H9 (cell line): ENCODE results near the gene YPEL4. TPM values are rescaled to one million over a fixed set of nuclear protein-coding genes. Genes with fewer than 3 reads are reported as not detected.

Source experiments
- DNase-seq: peaks from one replicate; pipeline ENCODE4 v3.0.0-alpha.2; 2017
- H2AFZ ChIP-seq: one replicate; pipeline ENCODE4 v1.6.1; 2013; ENCODE audit warnings: mild to moderate bottlenecking, low read length, control low read depth, moderate library complexity
- H2AK5ac ChIP-seq: 2 replicates; pipeline ENCODE4 v1.6.1; 2013; ENCODE audit warnings: low read length, control low read depth, mixed read lengths; ENCODE audit not compliant: insufficient read length
- H2BK120ac ChIP-seq: one replicate; pipeline ENCODE4 v1.6.1; 2013; ENCODE audit warnings: low read depth, mild to moderate bottlenecking, low read length, control low read depth, inconsistent platforms; ENCODE audit not compliant: poor library complexity, severe bottlenecking
- H2BK12ac ChIP-seq: 2 replicates; pipeline ENCODE4 v1.6.1; 2013; ENCODE audit warnings: low read length, control low read depth, mixed read lengths, low read depth; ENCODE audit not compliant: insufficient read length
- H2BK15ac ChIP-seq: 2 replicates; pipeline ENCODE4 v1.6.1; 2013; ENCODE audit warnings: low read depth, low read length, control low read depth
- H2BK20ac ChIP-seq: one replicate; pipeline ENCODE4 v1.6.1; 2013; ENCODE audit warnings: low read depth, mild to moderate bottlenecking, low read length, control low read depth, inconsistent platforms; ENCODE audit not compliant: poor library complexity, severe bottlenecking
- H2BK5ac ChIP-seq: 2 replicates; pipeline ENCODE4 v1.6.1; 2013; ENCODE audit warnings: low read length, control low read depth, mixed read lengths; ENCODE audit not compliant: insufficient read length
- H3K14ac ChIP-seq: 2 replicates; pipeline ENCODE4 v1.6.1; 2013; ENCODE audit warnings: low read length, control low read depth; ENCODE audit not compliant: insufficient read depth
- H3K18ac ChIP-seq: 2 replicates; pipeline ENCODE4 v1.6.1; 2013; ENCODE audit warnings: low read depth, mild to moderate bottlenecking, mixed read lengths, low read length, control low read depth; ENCODE audit not compliant: insufficient read length
- H3K23ac ChIP-seq: 2 replicates; pipeline ENCODE4 v1.6.1; 2013; ENCODE audit warnings: low read length, control low read depth, mixed read lengths, low read depth; ENCODE audit not compliant: insufficient read length
- H3K23me2 ChIP-seq: 2 replicates; pipeline ENCODE4 v1.6.1; 2013; ENCODE audit warnings: low read depth, mild to moderate bottlenecking, mixed read lengths, low read length, control low read depth; ENCODE audit not compliant: insufficient read length, poor library complexity, severe bottlenecking
- H3K27ac ChIP-seq: 2 replicates; pipeline ENCODE4 v1.5.1; 2013; ENCODE audit warnings: low read length, control low read depth, mixed read lengths, low read depth; ENCODE audit not compliant: insufficient read length
- H3K27me3 ChIP-seq: 2 replicates; pipeline ENCODE4 v1.6.1; 2013; ENCODE audit warnings: low read length, control low read depth, inconsistent platforms; ENCODE audit not compliant: insufficient read depth
- H3K4ac ChIP-seq: 2 replicates; pipeline ENCODE4 v1.6.1; 2013; ENCODE audit warnings: low read depth, mild to moderate bottlenecking, control low read depth, inconsistent platforms, low read length, moderate library complexity
- H3K4me1 ChIP-seq: 2 replicates; pipeline ENCODE4 v1.6.1; 2013; ENCODE audit warnings: low read length, control low read depth, inconsistent platforms; ENCODE audit not compliant: insufficient read depth
- H3K4me2 ChIP-seq: 2 replicates; pipeline ENCODE4 v1.6.1; 2013; ENCODE audit warnings: low read length, control low read depth, mixed read lengths; ENCODE audit not compliant: insufficient read length, insufficient read depth
- H3K56ac ChIP-seq: 2 replicates; pipeline ENCODE4 v1.6.1; 2013; ENCODE audit warnings: low read depth, mild to moderate bottlenecking, mixed read lengths, low read length, control low read depth; ENCODE audit not compliant: insufficient read length
- H3K79me1 ChIP-seq: 2 replicates; pipeline ENCODE4 v1.6.1; 2013; ENCODE audit warnings: low read depth, mild to moderate bottlenecking, moderate library complexity, low read length, control low read depth, inconsistent platforms; ENCODE audit not compliant: insufficient read depth, poor library complexity, severe bottlenecking
- H3K79me2 ChIP-seq: 2 replicates; pipeline ENCODE4 v1.6.1; 2013; ENCODE audit warnings: low read length, control low read depth, inconsistent platforms; ENCODE audit not compliant: insufficient read depth
- H3K9ac ChIP-seq: 2 replicates; pipeline ENCODE4 v1.6.1; 2013; ENCODE audit warnings: low read length, control low read depth, mixed read lengths; ENCODE audit not compliant: insufficient read length; ENCODE audit errors: extremely low read depth
- H3K9me3 ChIP-seq: one replicate; pipeline ENCODE4 v1.6.1; 2013; ENCODE audit warnings: low read depth, low read length, inconsistent platforms; ENCODE audit not compliant: control insufficient read depth
- H3T11ph ChIP-seq: one replicate; pipeline ENCODE4 v1.6.1; 2013; ENCODE audit warnings: mild to moderate bottlenecking, low read length, control low read depth, inconsistent platforms
- H4K20me1 ChIP-seq: one replicate; pipeline ENCODE4 v1.6.1; 2013; ENCODE audit not compliant: control insufficient read depth, insufficient read length, insufficient read depth
- H4K5ac ChIP-seq: 2 replicates; pipeline ENCODE4 v1.6.1; 2013; ENCODE audit warnings: low read depth, mild to moderate bottlenecking, mixed read lengths, low read length, control low read depth; ENCODE audit not compliant: insufficient read length
- H4K8ac ChIP-seq: replicated peaks from 2 replicates; pipeline ENCODE4 v1.6.1; 2013; ENCODE audit warnings: low read length, control low read depth, mixed read lengths, low read depth; ENCODE audit not compliant: insufficient read length
- H4K91ac ChIP-seq: 2 replicates; pipeline ENCODE4 v1.6.1; 2013; ENCODE audit warnings: low read depth, mild to moderate bottlenecking, moderate library complexity, mixed read lengths, low read length, control low read depth; ENCODE audit not compliant: insufficient read length
- H3K27ac Mint-ChIP-seq, 3 experiments: 2 replicates in 2 of 3; 3 replicates in 1 of 3; pipeline ENCODE4 v1.8.0; 2020 to 2021; ENCODE audit warnings: mixed read lengths in 3 of 3, mild to moderate bottlenecking in 1 of 3, moderate library complexity in 1 of 3
- H3K27me3 Mint-ChIP-seq: 2 replicates; pipeline ENCODE4 v1.8.0; 2021; ENCODE audit warnings: low read depth, mild to moderate bottlenecking, moderate library complexity, mixed read lengths
- H3K36me3 Mint-ChIP-seq, 3 experiments: 2 replicates in 2 of 3; 3 replicates in 1 of 3; pipeline ENCODE4 v1.8.0; 2020 to 2021; ENCODE audit warnings: low read depth in 3 of 3, mixed read lengths in 3 of 3; ENCODE audit not compliant: insufficient read depth in 1 of 3
- H3K4me1 Mint-ChIP-seq, 2 experiments: 2 replicates each; pipeline ENCODE4 v1.8.0; 2020; ENCODE audit warnings: mixed read lengths in 2 of 2
- H3K4me3 Mint-ChIP-seq, 2 experiments: 2 replicates in 1 of 2; 3 replicates in 1 of 2; pipeline ENCODE4 v1.8.0; 2020 to 2021; ENCODE audit warnings: mild to moderate bottlenecking in 2 of 2, mixed read lengths in 2 of 2, moderate library complexity in 1 of 2
- H3K9me3 Mint-ChIP-seq, 2 experiments: 2 replicates in 1 of 2; 3 replicates in 1 of 2; pipeline ENCODE4 v1.8.0; 2020; ENCODE audit warnings: mild to moderate bottlenecking in 2 of 2, mixed read lengths in 2 of 2, moderate library complexity in 1 of 2
- CTCF ChIP-seq: fragments of 200-600 bp; sonication (generic); conservative IDR thresholded peaks from 3 replicates; pipeline ENCODE4 v1.8.0; 2021; ENCODE audit warnings: antibody characterized with exemption, mild to moderate bottlenecking
- WGBS: extraction: QIAGEN DNeasy Blood & Tissue Kit; methylation state at CpG from one replicate; pipeline ENCODE4 v1.1.7; 2013; ENCODE audit warnings: missing lambda C conversion rate, low lambda C conversion rate, mixed read lengths; ENCODE audit not compliant: insufficient read length; ENCODE audit errors: extremely low coverage; 5-methylcytosine and 5-hydroxymethylcytosine counted together
- total RNA-seq: library from RNA; stranded (reverse); gene quantifications from 2 replicates; pipeline ENCODE4 v1.2.1, GENCODE V29; 2021

Gene YPEL4
- total RNA-seq, 1 experiment from 2014 or later, result 0.13 TPM

- H3K4me3 Mint-ChIP-seq, result no peak overlapping the region; a peak in 1 of 5 replicates
- Histone ChIP-seq H2AFZ (no peak overlapping the region), H2BK5ac (no peak overlapping the region), H3K23ac (no peak overlapping the region), H3K4me1 (no peaks in the 10 kb centered on the region), H4K8ac (no peak overlapping the region), H3K4me2 (no peak overlapping the region), H2BK15ac (no peak overlapping the region), H3K4ac (no peak overlapping the region), H3K9me3 (no peaks in the 10 kb centered on the region), H3K14ac (no peak overlapping the region), H4K91ac (no peak overlapping the region), H3K27me3 (no peaks in the 10 kb centered on the region), H3K79me2 (peaks cover 2% of the 10 kb centered on the region; the same call in 1 of the 2 replicates), H3K9ac (no peak overlapping the region), H2BK12ac (no peak overlapping the region), H3K23me2 (peaks cover 6% of the 10 kb centered on the region), H3K56ac (no peak overlapping the region), H3K27ac (no peak overlapping the region), H2AK5ac (no peak overlapping the region), H2BK120ac (no peak overlapping the region), H3K79me1 (no peaks in the 10 kb centered on the region), H3K18ac (no peak overlapping the region), H3T11ph (no peak overlapping the region), H2BK20ac (no peak overlapping the region), H4K20me1 (no peaks in the 10 kb centered on the region), H4K5ac (no peak overlapping the region)
- H3K27me3 Mint-ChIP-seq, result no peaks in the 10 kb centered on the region
- H3K4me1 Mint-ChIP-seq, result peaks cover 6% of the 10 kb centered on the region in 2 experiments
- H3K36me3 Mint-ChIP-seq, result peaks cover 20 to 32% (median 31%) of the 10 kb centered on the region in 3 experiments
- TF ChIP-seq CTCF, result no peak
- H3K27ac Mint-ChIP-seq, result no peak overlapping the region
- no CpG with 5 or more reads among the region's 9 CpGs for WGBS
- DNase-seq, result no peak
- peaks cover 0 to 3% of the 10 kb centered on the region in 2 experiments; a peak in 3 of 5 replicates for H3K9me3 Mint-ChIP-seq
Measured at GRCh38 chr11:57663975-57664374, 14.3 kb upstream of the YPEL4 start.
